Pons (tissue), 1 donor: ENCODE data around the gene RPTOR.

Source experiments
- DNase-seq: peaks from one replicate; pipeline ENCODE4 v3.0.0-alpha.2; 2016; ENCODE audit warnings: low spot score

RPTOR gene

DNA sequence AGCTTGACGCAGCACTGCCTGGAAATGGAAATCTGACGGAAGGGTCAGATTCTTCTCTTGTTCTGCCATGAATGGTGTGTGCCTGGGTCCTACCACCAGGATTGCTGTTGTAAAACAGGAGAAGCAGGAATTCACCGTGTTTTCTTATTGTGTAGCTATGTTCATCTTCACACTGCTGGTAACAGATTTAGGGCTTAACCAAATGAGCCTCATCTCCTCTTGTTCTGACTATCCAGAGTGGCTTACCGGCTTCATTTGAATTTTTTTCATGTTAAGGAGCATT lies 349.7 kb downstream of the RPTOR start:
- no peak for DNase-seq

DNA sequence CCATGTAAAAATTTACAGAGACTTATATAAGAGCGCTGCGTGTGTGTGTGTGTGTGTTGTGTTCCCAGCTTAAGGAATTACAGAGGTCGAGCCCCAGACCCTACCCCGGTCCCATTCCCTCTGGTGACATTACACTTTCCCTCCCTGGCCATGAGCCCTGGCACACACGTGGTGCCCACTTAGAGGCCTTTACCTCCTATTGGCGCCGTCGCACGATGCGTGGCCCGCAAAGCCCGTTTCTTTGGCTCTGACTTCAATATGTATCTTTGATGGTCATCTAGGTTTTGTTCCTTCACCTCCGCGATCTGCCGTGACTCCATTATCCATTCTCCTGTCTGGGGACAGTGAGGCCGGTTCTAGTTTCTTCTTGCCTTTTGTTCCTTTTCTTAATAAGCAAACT lies 350.1 kb downstream of the RPTOR start:
- no peak for DNase-seq

DNA sequence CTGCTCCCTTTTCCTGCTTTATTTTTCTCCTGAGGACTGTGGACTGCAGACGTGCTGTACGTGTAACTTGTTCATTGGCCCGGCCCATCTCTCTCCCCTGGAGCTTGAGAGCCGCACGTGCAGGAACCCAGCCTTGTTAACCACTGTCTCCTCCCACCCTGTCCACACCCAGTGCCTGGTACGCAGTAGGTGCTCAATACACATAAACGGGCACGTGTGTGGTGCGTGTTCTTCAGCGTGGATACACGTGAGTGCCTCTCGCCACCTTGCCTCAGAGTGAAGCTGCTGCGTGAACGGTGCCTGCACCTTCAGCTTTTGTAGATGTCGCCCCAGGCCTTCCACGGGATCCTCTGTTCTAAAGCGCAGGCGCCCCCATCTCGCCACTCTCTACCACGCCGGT lies 350.7 kb downstream of the RPTOR start:
- DNase-seq = no peak

DNA sequence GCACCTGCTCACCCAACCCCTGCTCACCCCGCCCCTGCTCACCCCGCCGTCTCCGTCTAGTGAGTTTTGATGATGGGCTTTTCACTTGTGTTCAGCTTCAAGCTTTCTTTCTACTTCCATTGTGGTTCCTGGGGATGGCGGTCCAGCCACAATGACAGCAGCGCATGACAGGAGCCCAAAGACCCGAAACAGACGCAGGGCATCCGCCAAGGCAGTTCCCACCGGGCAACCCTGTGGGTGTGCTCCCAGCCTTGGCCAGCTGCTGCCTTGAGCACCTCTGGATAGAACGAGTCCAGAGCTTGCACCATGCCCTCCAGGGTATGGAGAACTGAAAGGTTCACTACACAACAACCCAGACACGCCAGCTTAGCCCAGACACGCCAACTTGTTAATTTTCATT lies 354.1 kb downstream of the RPTOR start:
- no peak for DNase-seq

DNA sequence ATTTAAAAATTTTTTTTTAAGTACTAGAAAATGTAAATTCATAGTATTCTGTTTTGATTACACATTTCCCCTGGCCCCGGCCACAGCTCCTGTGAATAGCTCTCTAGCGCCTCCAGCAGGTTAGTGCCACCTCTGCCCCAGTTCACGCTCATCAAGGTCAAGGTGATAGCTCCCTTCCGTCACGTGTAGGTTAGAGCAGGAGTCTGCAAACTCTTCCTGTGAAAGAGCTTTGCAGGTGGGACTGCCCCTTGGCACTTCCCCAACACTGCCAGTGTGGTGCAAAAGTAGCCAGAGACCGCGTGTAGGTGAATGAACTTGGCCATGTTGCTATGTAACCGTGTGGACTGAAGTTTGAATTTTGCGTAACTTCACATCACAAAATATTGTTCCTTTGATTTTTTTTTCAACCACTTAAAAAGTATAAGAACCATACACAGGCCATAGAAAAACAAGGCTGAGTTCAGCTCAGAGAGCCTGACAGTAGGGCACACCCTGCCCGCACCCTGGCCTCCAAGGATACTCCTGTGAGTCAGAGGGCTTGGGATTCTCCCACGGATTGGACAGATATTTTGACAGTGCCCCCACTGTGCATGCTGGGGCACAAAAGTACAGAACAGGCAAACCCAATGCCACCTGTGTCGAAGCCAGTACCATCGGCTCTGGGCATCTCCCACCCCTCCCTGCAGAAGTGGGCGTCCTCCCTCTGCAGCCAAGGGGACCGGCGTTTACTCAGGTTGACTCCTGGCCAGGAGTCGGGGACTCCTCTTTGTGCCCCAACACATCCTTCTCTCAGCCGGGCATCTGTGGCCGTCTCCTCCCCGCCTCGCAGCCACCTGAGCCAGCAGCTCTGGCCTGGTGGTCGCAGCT lies 355.0 kb downstream of the RPTOR start:
- DNase-seq = no peak

DNA sequence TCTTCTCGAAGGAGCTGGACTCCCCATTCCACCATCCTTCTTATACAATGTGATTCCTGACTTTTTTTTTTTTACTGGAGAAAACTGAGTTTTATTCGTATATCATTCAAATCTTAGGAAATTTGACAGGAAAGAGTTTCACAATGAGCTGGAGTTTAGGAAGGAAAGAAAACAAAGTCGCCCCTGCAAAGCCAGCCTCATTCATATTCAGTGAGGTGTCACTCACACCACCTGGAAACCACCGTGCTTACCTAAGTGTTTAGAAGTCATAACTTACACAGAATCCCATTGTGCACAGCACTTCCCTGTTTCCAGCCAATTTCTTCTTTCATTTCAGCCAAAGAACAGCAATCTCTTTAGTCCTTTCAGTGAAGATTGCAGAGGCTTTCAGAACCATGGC lies 356.7 kb downstream of the RPTOR start:
- DNase-seq = no peak

DNA sequence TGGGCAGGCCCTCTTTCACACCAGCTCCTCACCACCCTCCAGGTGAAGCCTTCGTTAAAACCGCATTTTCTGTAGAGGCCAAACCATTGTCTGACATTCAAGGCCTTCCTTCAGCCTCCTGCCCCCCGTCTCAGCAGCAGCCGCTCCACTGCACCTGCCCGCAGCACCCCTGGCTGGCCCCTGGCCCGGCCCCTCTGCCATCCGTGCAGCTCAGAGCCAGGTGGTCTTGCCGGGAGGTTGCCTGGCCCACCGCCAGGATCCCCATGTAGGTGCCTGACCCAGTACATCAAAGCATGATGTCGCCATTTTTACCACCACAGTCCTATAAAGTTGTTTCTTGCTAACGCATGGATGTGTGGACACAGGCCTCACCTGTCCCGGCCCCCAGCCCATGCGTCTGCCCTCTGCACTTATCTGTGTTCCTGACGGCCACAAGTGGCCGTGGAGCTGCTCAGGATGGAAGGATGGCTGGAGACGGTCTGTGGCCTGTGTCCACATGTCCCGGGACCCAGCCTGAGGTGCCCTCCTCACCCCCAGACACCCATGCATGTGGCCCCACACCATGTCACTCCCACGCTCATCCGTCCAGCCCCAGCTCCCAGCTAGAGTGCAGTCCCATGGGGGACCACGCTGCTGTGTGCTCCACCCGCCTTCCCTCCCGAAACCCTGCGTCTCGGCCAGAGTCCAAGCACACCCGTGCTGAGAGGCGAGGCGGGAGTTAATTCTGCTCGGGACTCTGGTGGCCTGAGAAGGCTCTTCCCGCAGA lies 357.7 kb downstream of the RPTOR start:
- no peak for DNase-seq

DNA sequence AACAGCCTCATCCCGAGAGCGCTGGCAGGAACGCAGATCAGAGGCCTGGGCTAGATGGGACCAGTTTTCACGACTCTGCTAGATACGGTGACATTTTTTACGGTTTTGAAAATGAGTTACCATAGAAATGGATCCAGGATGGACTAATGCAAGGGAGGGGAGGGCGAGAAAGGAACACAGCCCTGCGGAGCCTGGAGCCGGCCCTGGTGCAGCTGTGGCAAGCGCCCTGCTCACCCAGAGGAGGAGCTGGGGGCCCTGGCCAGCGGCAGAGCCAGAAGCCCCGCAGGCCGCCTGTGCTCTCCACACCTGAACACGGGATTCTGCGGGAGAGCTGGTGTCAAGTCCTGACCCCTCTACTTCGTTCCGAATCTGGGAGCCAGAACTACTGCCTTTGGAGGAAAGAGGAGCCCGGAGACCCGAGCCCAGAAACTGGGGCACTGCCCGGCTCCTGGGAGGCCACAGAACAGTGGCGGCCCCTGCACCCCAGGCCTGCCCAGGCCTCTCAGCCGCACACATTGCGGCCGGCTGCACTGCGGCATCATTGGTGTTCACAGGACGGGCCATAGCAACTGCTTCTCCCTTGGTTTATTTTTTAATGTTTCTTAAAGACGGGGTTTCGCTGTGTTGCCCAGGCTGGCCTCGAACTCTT lies 358.4 kb downstream of the RPTOR start:
- no peak for DNase-seq

DNA sequence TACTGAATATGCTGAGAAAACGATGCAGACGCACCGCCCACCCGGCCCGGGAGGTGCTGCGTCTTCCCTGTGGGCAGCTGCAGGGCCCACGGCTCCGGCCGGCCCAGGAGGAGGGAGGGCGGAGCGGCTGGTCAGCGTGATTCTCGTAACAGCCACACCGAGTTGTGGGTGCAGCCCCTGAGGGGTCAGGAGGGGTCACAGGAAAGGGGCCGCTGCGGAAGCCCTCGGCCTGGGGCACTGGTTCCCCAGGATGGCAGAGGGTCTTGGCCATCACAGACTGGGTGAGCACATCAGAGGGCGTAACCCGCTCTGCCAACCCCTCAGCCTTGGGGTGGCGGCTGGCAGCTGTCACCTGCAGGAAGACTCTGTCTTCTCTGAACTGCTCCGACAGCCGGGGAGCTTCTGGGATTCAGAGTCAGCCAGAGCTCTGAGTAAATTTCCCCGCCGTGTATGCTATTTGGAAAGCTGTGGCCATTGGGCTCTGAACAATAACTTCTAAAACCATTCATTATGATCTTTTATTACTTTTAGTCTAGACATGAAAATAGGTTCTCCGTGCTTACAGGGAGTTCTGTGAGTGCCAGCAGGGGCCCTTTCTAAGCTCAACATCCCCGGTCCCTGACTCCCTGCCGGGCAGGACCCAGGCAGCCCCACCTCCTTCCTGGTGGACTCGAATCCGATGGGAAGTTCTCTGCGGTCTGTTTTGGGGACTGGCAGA lies 359.6 kb downstream of the RPTOR start:
- no peak for DNase-seq

DNA sequence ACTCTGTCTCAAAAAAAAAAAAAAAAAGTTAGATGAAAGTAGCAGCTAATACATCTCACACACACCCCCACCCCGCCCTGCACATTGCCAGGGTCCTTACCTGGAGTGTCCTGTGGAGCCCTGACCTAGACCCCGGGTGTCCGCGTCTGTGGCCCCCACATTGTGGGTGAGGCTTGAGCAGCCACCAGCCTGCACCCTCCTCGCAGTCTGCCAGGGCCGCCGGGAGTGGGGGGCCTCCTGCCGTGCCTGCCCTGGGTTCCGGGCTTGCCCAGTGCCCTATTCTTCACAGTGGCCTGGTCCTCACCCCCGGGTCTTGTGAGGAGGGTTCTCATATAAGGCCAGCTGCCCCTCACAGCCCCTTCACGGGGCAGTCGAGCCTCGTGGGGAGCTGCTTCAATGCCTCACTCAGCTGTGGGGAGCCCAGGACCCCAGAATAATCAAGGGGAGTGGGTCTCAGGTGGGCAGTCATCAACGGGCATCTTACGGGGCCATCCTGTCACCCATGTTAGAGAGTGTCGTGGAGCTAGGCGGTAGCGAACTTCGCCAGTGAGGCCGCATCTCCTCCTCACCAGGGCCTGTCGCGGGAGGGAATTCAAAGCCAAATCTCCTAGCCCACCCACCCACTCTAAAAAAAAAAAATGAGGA lies 361.1 kb downstream of the RPTOR start:
- DNase-seq = no peak

DNA sequence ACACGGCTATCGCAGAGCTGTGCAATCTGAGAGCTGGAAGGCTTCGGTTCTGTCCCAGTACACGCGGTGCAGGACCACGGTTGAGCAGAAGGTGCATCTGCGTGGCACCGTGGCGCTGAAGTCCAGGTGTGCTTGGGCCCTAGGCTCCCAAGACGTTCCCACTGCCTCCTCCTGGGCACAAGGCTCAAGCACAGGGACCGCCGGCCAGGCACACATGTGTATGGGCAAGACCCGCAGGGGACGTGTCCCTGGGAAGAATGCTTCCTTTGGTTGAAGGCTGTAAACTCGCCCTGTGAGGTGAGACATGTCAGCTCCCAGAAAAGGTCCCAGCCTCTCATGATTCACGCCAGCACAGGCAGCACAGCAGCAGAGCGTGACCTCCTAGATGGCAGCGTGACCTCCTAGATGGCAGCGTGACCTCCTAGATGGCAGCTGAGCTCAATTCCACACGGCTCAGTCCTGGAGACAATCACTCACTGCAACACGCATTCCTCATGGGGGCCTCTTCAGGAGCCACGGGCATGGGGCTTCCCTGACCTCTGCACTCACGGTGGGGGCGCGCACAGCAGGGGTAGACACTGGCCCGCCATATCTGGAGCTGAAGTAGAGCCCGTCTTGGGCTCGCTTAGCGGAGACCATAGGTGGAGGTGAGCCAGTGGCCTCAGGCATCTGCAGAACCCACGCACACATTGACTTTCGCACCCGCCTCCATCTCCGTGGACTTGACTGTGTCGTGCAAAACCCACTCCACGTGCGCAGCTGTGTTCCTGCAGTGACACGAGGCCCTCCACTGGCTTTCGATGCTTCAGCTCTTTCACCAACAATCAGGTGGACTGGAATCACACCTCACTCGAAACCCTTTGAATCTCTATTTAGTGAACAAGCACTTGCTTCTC lies 362.0 kb downstream of the RPTOR start:
- no peak for DNase-seq

DNA sequence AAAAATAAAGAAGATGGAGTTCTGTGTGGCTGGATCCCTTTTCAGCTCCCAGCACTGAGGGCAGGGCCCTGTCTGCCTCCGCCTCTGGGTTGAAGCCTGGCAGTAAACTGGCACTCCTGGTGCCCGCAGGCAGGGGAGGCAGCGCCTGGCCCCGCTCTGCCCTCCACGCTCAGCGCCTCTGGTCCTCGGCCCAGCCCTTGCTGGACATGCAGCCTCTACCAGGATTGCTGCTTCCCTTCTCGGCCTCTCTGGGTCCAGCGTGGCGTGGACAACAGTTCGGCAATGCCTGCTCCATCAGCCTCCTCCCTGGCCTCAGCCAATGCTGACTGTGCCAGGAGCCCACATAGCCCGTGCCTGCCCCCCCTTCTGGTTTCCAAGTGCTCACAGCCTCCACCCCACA lies 362.6 kb downstream of the RPTOR start:
- DNase-seq = no peak

DNA sequence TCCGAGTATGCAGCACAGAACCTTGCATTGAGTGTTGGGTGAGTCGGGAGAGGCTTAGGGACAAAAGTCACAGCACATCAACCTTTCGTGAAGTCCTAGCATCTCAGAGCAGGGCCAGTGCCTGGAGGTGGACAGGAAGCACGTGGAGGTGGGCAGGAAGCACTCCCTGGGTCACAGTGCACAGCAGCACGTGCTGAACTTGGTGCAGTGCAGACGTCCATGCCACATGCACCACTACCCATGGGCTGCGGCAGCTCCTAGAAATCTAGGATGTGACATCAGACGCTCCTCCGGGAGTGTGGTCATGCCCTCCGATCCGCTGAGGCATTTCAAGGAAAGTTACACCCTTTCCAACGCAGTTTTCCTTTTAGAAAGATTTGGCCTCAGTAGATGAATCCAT lies 363.6 kb downstream of the RPTOR start:
- no peak for DNase-seq

DNA sequence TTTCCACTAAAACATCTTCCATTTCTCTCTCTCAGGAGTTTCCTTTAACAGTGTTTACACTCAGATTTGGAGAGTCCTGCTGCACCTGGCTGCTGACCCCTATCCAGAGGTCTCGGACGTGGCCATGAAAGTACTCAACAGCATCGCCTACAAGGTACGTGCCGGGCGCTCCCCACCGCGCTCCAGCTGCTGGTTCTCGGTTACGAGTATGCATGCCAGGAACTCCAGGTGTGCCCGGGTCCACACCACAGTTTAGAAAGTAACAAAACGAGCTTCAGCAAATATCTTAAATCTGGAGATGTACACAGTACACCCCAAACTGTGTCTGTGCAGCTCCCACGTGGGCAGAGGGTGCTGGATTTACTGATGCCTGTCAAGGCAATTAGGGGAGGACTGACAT lies 364.1 kb downstream of the RPTOR start:
- no peak for DNase-seq

DNA sequence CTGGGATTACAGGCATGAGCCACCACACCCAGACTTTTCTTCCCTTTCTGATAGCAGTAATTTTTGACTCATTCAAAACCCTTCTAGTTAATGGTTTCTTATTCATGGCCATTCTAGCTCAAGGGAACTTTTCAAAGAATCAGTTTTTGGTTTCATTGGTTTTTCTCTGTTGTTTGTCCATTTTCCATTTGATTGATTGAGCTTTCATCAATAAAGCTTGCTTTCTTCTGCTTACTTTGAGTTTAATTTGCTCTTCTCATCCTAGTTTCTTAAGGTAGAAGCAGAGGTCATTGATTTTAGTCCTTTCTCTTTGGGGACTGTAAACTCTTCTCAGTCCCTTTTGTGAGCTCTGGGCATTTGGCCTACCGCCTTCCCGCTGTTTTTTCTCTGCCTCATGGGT lies 365.0 kb downstream of the RPTOR start:
- DNase-seq = no peak

DNA sequence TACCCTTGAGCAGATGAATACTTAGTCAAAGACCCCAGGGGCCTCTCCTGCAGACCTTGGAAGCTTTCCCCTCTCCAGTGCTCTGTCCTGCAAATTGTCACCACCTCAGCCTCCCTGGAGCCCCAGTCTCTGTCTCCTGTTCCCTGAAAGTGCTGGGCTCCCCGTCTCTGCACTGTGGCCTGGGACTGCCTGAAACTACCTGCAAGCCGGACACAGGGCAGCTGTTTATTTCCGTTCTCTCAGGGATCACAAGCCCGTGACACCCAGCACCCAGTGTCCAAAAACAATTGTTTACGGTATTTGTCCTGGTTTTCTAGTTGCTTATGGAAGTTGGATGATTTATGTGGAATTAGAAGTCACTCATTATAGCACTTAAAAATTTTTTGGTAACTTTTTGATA lies 365.4 kb downstream of the RPTOR start:
- DNase-seq = no peak

DNA sequence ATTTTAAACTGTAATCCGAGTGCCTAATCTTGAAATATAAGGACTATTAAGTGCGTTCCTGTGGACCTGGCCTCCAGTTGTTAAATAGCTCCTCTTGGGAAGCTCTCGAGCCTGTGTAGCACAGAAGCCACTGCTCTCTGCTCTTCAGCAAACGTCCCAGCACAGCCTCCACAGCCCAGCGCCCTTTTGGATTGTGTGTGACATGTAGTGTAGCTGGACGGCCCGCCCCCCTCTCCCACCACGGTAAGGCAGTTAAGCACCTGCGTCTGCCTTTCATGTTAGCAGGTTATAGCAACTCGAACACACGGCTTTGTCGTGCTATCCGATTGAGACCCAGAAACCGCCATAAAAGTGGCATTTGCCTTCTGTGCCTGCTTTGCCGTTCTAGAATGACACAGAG lies 367.8 kb downstream of the RPTOR start:
- no peak for DNase-seq

DNA sequence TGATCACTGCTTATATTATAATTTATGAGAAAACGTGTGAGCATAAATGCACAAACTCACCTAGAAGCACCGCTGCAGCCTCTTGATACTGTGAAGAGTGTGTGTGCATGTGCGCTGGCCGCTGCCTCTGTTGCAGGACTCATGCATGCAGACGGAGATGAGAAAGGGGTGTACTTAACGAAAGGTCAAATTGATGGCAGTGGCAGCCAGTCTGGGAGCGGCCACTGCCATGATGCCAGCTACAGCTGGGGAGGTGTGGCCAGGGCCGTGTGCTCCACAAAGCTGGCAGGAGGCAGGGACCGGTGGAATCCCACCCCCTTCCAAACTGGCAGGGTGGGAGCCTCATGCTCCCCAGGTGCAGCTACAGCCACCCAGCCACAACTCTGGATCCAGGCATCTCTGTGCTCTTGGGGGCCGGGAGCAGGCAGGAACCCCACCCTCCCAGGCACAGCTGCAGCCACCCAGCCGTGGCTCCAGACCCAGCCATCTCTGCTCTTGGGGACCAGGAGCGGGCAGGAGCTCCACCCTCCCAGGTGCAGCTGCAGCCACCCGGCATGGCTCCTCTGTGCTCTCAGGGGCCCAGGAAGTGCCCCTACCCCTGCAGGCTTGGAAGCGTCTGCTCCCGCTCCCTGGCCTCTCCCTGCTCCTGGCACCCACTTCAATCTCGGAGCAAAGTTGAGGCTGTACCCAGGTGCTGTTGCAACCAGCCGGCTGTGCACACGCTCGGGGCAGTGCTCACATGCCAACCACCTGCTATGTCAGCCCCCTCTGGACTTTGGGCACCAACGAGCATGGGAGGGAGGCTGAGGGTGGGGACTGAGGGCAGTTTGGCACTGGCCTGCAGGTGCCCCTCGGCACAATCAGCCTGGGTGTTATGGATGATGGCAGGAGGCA lies 369.5 kb downstream of the RPTOR start:
- DNase-seq = no peak

DNA sequence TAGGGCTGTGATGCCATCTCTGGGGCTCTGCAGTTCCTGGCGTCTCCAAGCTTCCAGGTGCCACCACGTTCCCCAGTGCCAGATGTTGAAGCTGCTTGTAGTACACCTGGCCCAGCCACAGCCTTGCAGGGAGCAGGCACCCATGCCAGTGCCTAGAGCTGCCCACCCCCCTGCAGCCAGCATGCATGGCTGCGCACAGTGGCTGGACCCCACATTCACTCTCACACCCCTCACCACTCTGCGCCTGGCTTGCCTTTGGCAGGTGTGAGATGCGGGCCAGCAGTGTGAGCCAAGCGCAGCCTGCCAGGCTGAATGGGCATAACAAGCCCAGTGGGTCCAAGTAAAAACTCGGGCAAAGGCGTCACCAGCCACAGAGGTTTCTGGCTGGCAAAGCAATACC lies 371.6 kb downstream of the RPTOR start:
- no peak for DNase-seq
